ENCODE results near the gene LRRC4B. TPM values are rescaled to one million over a fixed set of nuclear protein-coding genes. Genes with fewer than 3 reads are reported as not detected.
"Not testable (repeated sequence)": the region's sequence is repeated elsewhere in the genome, so short reads cannot be mapped to it uniquely, and the experiment has no call there.

LRRC4B gene
- total RNA-seq, 1 experiment from 2014 or later, result 3.8 TPM

DNA sequence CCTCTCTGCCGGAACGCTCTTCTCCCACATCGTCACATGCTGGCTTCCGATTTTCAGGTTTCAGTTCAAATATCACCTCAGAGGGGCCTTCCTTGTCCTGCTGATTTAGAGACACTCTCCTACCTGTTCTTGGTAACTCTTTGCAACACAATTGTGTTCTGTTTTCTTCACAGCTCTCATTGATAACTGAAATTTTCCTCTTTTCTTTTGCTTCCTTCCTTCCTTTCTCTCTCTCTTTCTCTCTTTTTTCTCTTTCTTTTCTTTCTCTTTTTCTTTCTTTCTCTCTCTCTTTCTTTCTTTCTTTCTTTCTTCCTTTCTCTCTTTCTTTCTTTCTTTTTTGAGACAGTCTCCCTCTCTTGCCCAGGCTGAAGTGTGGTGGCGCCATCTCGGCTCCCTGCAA is 12.0 kb upstream of the LRRC4B start:
- Histone ChIP-seq H3K18ac (ENCODE audit: insufficient read length, low read depth, low read length) (no peak overlapping the region), H2BK20ac (ENCODE audit: low read depth, low read length, poor library complexity, severe bottlenecking) (no peak overlapping the region), H4K8ac (replicated peaks; ENCODE audit: insufficient read length, low read depth, low read length) (no peak overlapping the region), H3T11ph (ENCODE audit: low read length) (no peak overlapping the region), H3K27ac (ENCODE audit: insufficient read length, low read depth, low read length) (no peak overlapping the region), H3K23ac (ENCODE audit: insufficient read length, low read depth, low read length) (no peak overlapping the region), H3K14ac (ENCODE audit: insufficient read depth, low read length) (no peak overlapping the region), H3K56ac (ENCODE audit: insufficient read length, low read depth, low read length) (no peak overlapping the region), H2AK5ac (ENCODE audit: insufficient read length, low read length) (no peak overlapping the region), H2BK120ac (ENCODE audit: low read depth, low read length, poor library complexity, severe bottlenecking) (no peak overlapping the region), H3K79me1 (ENCODE audit: insufficient read depth, low read depth, low read length, poor library complexity, severe bottlenecking) (no peaks in the 10 kb centered on the region), H3K4ac (ENCODE audit: low read depth, low read length) (no peak overlapping the region), H3K4me1 (ENCODE audit: insufficient read depth, low read length) (peaks cover 3% of the 10 kb centered on the region; the same call in 1 of the 2 replicates), H3K4me2 (ENCODE audit: insufficient read depth, insufficient read length, low read length) (no peak overlapping the region), H2AFZ (ENCODE audit: low read length) (no peak overlapping the region), H3K9me3 (ENCODE audit: control insufficient read depth, low read depth, low read length) (no peaks in the 10 kb centered on the region), H4K91ac (ENCODE audit: insufficient read length, low read depth, low read length) (no peak overlapping the region), H2BK12ac (ENCODE audit: insufficient read length, low read depth, low read length) (no peak overlapping the region), H3K9ac (ENCODE audit: extremely low read depth, insufficient read length, low read length) (no peak overlapping the region), H4K20me1 (ENCODE audit: control insufficient read depth, insufficient read depth, insufficient read length) (no peaks in the 10 kb centered on the region), H3K79me2 (ENCODE audit: insufficient read depth, low read length) (no peaks in the 10 kb centered on the region), H2BK5ac (ENCODE audit: insufficient read length, low read length) (no peak overlapping the region), H3K23me2 (ENCODE audit: insufficient read length, low read depth, low read length, poor library complexity, severe bottlenecking) (no peaks in the 10 kb centered on the region), H2BK15ac (ENCODE audit: low read depth, low read length) (no peak overlapping the region), H3K27me3 (ENCODE audit: insufficient read depth, low read length) (no peaks in the 10 kb centered on the region), H4K5ac (ENCODE audit: insufficient read length, low read depth, low read length) (no peak overlapping the region)
- Mint-ChIP-seq H3K27ac (no peak overlapping the region), H3K4me3 (no peak overlapping the region; a peak in 1 of 5 replicates), H3K36me3 (ENCODE audit: insufficient read depth in 1 of 3, low read depth in 3 of 3) (peaks cover 2 to 6% (median 2%) of the 10 kb centered on the region in 3 experiments; a peak in 3 of 7 replicates), H3K4me1 (peaks cover 8 to 11% of the 10 kb centered on the region in 2 experiments), H3K27me3 (ENCODE audit: low read depth) (peaks cover 27% of the 10 kb centered on the region), H3K9me3 (peaks cover 7 to 8% of the 10 kb centered on the region in 2 experiments)
- TF ChIP-seq, protein P1, sequence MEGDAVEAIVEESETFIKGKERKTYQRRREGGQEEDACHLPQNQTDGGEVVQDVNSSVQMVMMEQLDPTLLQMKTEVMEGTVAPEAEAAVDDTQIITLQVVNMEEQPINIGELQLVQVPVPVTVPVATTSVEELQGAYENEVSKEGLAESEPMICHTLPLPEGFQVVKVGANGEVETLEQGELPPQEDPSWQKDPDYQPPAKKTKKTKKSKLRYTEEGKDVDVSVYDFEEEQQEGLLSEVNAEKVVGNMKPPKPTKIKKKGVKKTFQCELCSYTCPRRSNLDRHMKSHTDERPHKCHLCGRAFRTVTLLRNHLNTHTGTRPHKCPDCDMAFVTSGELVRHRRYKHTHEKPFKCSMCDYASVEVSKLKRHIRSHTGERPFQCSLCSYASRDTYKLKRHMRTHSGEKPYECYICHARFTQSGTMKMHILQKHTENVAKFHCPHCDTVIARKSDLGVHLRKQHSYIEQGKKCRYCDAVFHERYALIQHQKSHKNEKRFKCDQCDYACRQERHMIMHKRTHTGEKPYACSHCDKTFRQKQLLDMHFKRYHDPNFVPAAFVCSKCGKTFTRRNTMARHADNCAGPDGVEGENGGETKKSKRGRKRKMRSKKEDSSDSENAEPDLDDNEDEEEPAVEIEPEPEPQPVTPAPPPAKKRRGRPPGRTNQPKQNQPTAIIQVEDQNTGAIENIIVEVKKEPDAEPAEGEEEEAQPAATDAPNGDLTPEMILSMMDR (conservative IDR thresholded peaks at IDR 0.05), result no peak
- WGBS (ENCODE audit: extremely low coverage, insufficient read length, low lambda C conversion rate), result no CpG with 5 or more reads among the region's 6 CpGs
- no peak for DNase-seq

DNA sequence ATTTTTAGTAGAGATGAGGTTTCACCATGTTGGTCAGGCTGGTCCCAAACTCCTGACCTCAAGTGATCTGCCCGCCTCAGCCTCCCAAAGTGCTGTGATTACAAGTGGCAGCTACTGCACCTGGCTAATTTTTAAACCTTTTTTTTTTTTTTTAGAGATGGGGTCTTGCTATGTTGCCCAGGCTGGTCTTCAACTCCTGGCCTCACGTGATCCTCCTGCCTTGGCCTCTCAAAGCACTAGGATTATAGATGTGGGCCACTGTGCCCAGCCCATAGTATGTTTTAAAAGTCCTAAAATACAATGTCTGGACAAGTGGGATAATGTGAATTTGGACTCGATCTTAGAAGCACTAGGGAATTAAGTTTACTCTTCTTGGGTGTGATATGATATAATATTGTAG is 8.5 kb upstream of the LRRC4B start:
- H3K27ac Mint-ChIP-seq; H3K9ac ChIP-seq (ENCODE audit: extremely low read depth, insufficient read length, low read length); DNase-seq; H2BK20ac ChIP-seq (ENCODE audit: low read depth, low read length, poor library complexity, severe bottlenecking); H3T11ph ChIP-seq (ENCODE audit: low read length); H2BK12ac ChIP-seq (ENCODE audit: insufficient read length, low read depth, low read length); H3K4me3 Mint-ChIP-seq; H3K4me2 ChIP-seq (ENCODE audit: insufficient read depth, insufficient read length, low read length); H2AFZ ChIP-seq (ENCODE audit: low read length); H2BK5ac ChIP-seq (ENCODE audit: insufficient read length, low read length); H3K9me3 Mint-ChIP-seq; H3K9me3 ChIP-seq (ENCODE audit: control insufficient read depth, low read depth, low read length); H3K27ac ChIP-seq (ENCODE audit: insufficient read length, low read depth, low read length); H3K23me2 ChIP-seq (ENCODE audit: insufficient read length, low read depth, low read length, poor library complexity, severe bottlenecking); H2BK120ac ChIP-seq (ENCODE audit: low read depth, low read length, poor library complexity, severe bottlenecking); H2AK5ac ChIP-seq (ENCODE audit: insufficient read length, low read length); H3K4me1 ChIP-seq (ENCODE audit: insufficient read depth, low read length); H3K36me3 Mint-ChIP-seq (ENCODE audit: insufficient read depth in 1 of 3, low read depth in 3 of 3); H3K14ac ChIP-seq (ENCODE audit: insufficient read depth, low read length); H3K79me1 ChIP-seq (ENCODE audit: insufficient read depth, low read depth, low read length, poor library complexity, severe bottlenecking); H4K8ac ChIP-seq (replicated peaks; ENCODE audit: insufficient read length, low read depth, low read length); H4K5ac ChIP-seq (ENCODE audit: insufficient read length, low read depth, low read length); H2BK15ac ChIP-seq (ENCODE audit: low read depth, low read length); H3K23ac ChIP-seq (ENCODE audit: insufficient read length, low read depth, low read length); H4K91ac ChIP-seq (ENCODE audit: insufficient read length, low read depth, low read length); H3K79me2 ChIP-seq (ENCODE audit: insufficient read depth, low read length); H3K18ac ChIP-seq (ENCODE audit: insufficient read length, low read depth, low read length); H3K56ac ChIP-seq (ENCODE audit: insufficient read length, low read depth, low read length); H3K4ac ChIP-seq (ENCODE audit: low read depth, low read length); H4K20me1 ChIP-seq (ENCODE audit: control insufficient read depth, insufficient read depth, insufficient read length); H3K27me3 ChIP-seq (ENCODE audit: insufficient read depth, low read length): not testable (repeated sequence)
- Mint-ChIP-seq H3K27me3 (ENCODE audit: low read depth) (peaks cover 38% of the 10 kb centered on the region), H3K4me1 (peaks cover 8 to 11% of the 10 kb centered on the region in 2 experiments)
- no CpG with 5 or more reads among the region's 3 CpGs for WGBS (ENCODE audit: extremely low coverage, insufficient read length, low lambda C conversion rate)
